Activated T-cell treated with anti-CD3 and anti-CD28 coated beads, Interleukin-2, amount 50 U/mL, for 4 hours (primary cell): ENCODE measurements around the gene SRPX. TPM values are rescaled to one million over a fixed set of nuclear protein-coding genes. Genes with fewer than 3 reads are reported as not detected.

Source experiments
- ATAC-seq, 2 donors: fragments of 200-7000 bp; cut with Tn5 transposase; one replicate each; pipeline ENCODE4 v1.10.0; 2021
- DNase-seq: peaks from one replicate; pipeline ENCODE4 v3.0.0-alpha.2; 2020
- H3K27me3 Mint-ChIP-seq: one replicate; pipeline ENCODE4 v1.8.0; 2021; ENCODE audit warnings: low read depth, mixed read lengths
- H3K36me3 Mint-ChIP-seq: one replicate; pipeline ENCODE4 v1.8.0; 2022; ENCODE audit warnings: mixed read lengths; ENCODE audit not compliant: insufficient read depth
- H3K4me1 Mint-ChIP-seq: one replicate; pipeline ENCODE4 v1.8.0; 2021; ENCODE audit warnings: low read depth, mixed read lengths
- H3K4me3 Mint-ChIP-seq: one replicate; pipeline ENCODE4 v1.8.0; 2021; ENCODE audit warnings: mild to moderate bottlenecking, moderate library complexity, mixed read lengths
- H3K9me3 Mint-ChIP-seq: one replicate; pipeline ENCODE4 v1.8.0; 2021; ENCODE audit warnings: mixed read lengths
- total RNA-seq, 3 donors: library from RNA; stranded (reverse); gene quantifications; one replicate each; pipeline ENCODE4 v1.2.1, GENCODE V29; 2021

The SRPX gene, protein sequence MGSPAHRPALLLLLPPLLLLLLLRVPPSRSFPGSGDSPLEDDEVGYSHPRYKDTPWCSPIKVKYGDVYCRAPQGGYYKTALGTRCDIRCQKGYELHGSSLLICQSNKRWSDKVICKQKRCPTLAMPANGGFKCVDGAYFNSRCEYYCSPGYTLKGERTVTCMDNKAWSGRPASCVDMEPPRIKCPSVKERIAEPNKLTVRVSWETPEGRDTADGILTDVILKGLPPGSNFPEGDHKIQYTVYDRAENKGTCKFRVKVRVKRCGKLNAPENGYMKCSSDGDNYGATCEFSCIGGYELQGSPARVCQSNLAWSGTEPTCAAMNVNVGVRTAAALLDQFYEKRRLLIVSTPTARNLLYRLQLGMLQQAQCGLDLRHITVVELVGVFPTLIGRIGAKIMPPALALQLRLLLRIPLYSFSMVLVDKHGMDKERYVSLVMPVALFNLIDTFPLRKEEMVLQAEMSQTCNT
- under 1 TPM in 1 of 3 donors, not detected in 2; 0.13 TPM for total RNA-seq

GRCh38 chrX:38220415-38221390 is at the start of gene SRPX:
SRPX (minus strand) TSS chrX:38220871; CDS start chrX:38220792, 79 bp downstream.
- Mint-ChIP-seq H3K27me3 (peaks cover 49% of the 10 kb centered on the region), H3K4me1 (no peaks in the 10 kb centered on the region), H3K9me3 (no peaks in the 10 kb centered on the region), H3K36me3 (no peaks in the 10 kb centered on the region), H3K4me3 (peak within 1 kb of the TSS; percentile 24)
- ATAC-seq (no peak), DNase-seq (no peak)

- peaks cover 9% of the 10 kb centered on the region for H3K36me3 Mint-ChIP-seq
- H3K4me1 Mint-ChIP-seq = no peaks in the 10 kb centered on the region
- ATAC-seq (no peak), DNase-seq (no peak)
- H3K27me3 Mint-ChIP-seq = no peaks in the 10 kb centered on the region
- no peak overlapping the region for H3K4me3 Mint-ChIP-seq
- no peaks in the 10 kb centered on the region for H3K9me3 Mint-ChIP-seq
Observed at GRCh38 chrX:38268011-38268410, 47.3 kb upstream of the SRPX start.

DNA sequence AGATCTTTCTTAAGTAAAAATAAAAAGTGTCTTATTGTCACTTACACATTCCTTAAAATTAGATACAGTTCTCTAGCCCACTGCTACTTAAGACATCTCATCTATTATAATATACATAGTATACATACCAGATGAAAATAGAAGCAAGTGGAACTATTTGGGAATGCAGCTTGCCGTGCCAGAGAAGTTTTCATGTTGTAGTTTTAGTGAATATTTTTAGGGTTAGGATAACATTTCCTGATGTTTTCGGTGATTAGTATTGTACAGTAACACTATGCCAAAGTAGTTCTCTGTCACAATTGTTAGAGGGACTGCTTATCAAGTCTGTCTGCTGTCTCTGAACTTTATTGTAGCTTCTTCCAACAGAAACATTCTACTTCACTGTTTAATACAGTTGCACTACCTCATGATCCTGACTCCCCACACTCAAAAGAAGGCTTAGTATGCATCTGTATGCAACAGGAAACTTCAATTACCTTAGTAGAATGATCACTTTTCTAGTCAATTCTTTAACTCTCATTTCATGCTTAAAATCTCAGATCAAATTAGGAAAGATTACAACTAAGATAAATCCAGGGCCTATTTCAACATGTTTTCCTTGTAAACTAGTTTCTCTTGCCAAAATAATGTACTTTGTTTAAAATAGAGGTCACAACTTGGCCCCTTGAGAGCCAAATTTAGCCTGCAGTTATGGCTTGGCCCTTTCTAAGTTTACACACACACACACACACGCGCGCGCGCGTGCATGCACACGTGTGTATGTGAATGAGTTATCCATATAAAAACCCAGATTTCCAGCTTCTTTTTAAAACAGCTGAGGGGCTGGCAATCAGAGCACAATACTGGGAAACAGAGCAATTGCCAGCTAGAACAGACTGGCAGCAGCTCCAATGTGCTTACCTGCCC is 42.3 kb upstream of the SRPX start:
- no peak overlapping the region for H3K4me3 Mint-ChIP-seq
- no peaks in the 10 kb centered on the region for H3K36me3 Mint-ChIP-seq
- ATAC-seq (no peak), DNase-seq (no peak)
- H3K9me3 Mint-ChIP-seq = no peaks in the 10 kb centered on the region
- no peaks in the 10 kb centered on the region for H3K27me3 Mint-ChIP-seq
- no peaks in the 10 kb centered on the region for H3K4me1 Mint-ChIP-seq

DNA sequence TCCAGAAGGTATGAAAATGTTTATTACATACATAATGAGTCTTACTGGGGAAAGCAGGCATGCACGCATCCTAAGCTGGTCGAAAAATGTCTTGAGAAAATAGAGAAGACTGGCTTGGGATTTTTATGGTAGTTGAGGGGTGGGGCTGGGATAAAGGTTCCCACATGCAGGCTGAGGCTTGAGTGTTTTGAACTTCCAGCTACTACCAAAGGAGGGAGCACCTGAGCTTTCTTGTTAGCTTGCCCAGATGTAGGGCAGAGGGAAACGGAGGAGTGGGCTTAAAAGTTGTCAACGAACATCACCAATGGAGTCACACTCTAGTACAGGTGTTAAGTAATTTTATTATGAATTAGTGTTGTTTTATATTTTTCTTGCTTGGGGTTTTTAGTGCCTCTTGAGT is 39.6 kb upstream of the SRPX start:
- H3K4me3 Mint-ChIP-seq = no peak overlapping the region
- no peaks in the 10 kb centered on the region for H3K4me1 Mint-ChIP-seq
- ATAC-seq (no peak), DNase-seq (no peak)
- H3K36me3 Mint-ChIP-seq = no peaks in the 10 kb centered on the region
- no peaks in the 10 kb centered on the region for H3K27me3 Mint-ChIP-seq
- no peaks in the 10 kb centered on the region for H3K9me3 Mint-ChIP-seq

DNA sequence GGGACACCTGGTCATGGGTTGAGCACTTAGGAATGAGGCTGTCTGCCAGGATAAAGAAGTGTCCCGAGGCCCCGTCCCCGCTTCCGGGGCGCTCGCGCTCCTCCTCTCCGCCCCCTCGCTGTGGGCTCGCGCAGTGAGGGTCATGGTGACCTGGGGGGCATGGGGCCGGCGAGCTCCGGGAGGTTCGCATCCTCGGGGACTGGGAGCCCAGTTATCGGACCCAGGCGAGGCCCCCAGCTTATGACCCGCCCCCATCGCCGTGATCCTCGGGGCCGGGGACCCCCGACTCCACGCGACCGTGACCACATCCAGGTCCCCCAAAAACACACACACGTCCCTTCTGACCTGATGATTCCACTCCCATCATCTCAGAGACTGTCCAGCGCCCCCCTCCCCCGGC is 35.3 kb upstream of the SRPX start:
- no peaks in the 10 kb centered on the region for H3K4me1 Mint-ChIP-seq
- ATAC-seq = no peak

DNA sequence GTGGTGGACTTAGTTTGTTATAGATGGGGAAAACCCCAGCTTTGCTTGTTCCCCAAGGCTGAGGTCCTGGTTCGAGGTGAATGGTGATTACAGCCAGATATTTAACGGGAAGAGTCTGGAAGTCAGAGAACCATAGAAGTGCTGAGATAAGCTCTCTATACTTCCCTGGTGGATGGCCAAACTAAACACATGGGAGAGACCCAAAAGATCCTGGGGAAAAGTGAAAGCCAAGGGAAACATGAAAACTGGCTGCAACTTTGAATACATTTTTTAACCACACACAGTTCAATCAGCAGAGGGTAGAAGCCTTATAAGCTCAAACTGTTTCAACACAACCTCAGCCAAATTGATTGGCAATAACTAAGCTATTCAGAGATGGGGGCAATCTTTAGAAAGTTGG is 29.3 kb upstream of the SRPX start:
- no peak for DNase-seq
- Mint-ChIP-seq H3K9me3 (no peaks in the 10 kb centered on the region), H3K4me3 (no peak overlapping the region), H3K27me3 (peaks cover 2% of the 10 kb centered on the region), H3K36me3 (no peaks in the 10 kb centered on the region), H3K4me1 (no peaks in the 10 kb centered on the region)
- ATAC-seq = no peak

More for the DNA sequence above, 35.3 kb upstream of the SRPX start:
- H3K4me3 Mint-ChIP-seq = no peak overlapping the region
- DNase-seq = no peak
- no peaks in the 10 kb centered on the region for H3K9me3 Mint-ChIP-seq
- H3K36me3 Mint-ChIP-seq = no peaks in the 10 kb centered on the region
- H3K27me3 Mint-ChIP-seq = peaks cover under 1% of the 10 kb centered on the region

DNA sequence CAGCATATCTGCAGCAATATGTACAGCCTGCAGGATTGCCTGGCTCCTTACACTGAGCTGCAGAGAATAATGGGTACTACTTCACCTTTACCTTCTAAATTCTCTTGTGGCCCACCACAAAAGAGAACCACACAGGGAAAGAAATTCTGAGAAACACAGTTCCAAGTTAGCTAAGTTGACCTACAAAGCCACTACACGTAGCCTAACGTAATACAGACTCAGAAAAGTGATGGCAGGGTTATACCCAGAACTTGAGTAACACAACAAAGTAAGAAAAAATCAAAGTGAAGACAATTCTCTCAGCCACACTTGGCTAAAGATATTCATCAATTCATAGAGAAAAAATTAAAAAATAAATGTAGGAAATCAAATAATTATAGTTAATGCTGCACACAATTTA is 26.4 kb upstream of the SRPX start:
- H3K9me3 Mint-ChIP-seq = no peaks in the 10 kb centered on the region
- no peaks in the 10 kb centered on the region for H3K4me1 Mint-ChIP-seq
- no peaks in the 10 kb centered on the region for H3K36me3 Mint-ChIP-seq
- peaks cover 2% of the 10 kb centered on the region for H3K27me3 Mint-ChIP-seq
- DNase-seq = no peak
- no peak overlapping the region for H3K4me3 Mint-ChIP-seq
- ATAC-seq = no peak

- H3K4me1 Mint-ChIP-seq = no peaks in the 10 kb centered on the region
Observed at GRCh38 chrX:38240541-38240940, 19.9 kb upstream of the SRPX start.

DNA sequence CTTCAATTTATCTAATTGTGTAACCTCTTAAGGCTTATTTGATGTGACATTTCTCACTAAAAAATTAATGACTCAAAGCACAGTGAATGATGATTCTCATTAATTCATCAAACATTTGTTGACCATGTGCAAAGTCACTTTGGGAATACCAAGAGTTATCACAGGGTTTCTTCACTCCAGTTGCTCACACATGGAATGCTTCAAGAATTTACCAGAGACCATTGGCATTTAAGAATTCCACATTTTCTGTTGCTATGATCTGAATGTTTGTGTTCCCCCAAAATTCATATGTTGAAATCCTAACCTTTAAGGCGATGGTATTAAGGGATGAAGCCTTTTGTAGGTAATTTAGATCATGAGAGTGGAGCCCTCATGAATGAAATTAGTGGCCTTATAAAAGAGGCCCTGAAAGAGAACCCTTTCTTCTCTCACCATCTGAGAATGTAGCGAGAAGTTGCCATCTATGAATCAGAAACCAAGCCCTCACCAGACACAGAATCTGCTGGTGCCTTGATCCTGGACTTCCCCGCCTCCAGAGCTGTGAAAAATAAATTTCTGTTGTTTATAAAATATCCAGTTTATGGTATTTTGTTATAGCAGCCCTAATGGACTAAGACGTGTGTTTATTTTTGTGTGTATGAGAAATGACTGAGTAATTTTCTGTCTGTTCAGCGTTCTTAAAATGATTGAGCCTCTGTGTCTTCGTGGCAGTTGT is 16.4 kb upstream of the SRPX start:
- Mint-ChIP-seq H3K36me3 (no peaks in the 10 kb centered on the region), H3K4me3 (no peak overlapping the region), H3K27me3 (no peaks in the 10 kb centered on the region), H3K9me3 (no peaks in the 10 kb centered on the region), H3K4me1 (no peaks in the 10 kb centered on the region)
- ATAC-seq (no peak), DNase-seq (no peak)

More at GRCh38 chrX:38240541-38240940, 19.9 kb upstream of the SRPX start:
- DNase-seq (no peak), ATAC-seq (no peak)
- no peaks in the 10 kb centered on the region for H3K27me3 Mint-ChIP-seq
- H3K36me3 Mint-ChIP-seq = no peaks in the 10 kb centered on the region
- no peaks in the 10 kb centered on the region for H3K9me3 Mint-ChIP-seq
- no peak overlapping the region for H3K4me3 Mint-ChIP-seq

DNA sequence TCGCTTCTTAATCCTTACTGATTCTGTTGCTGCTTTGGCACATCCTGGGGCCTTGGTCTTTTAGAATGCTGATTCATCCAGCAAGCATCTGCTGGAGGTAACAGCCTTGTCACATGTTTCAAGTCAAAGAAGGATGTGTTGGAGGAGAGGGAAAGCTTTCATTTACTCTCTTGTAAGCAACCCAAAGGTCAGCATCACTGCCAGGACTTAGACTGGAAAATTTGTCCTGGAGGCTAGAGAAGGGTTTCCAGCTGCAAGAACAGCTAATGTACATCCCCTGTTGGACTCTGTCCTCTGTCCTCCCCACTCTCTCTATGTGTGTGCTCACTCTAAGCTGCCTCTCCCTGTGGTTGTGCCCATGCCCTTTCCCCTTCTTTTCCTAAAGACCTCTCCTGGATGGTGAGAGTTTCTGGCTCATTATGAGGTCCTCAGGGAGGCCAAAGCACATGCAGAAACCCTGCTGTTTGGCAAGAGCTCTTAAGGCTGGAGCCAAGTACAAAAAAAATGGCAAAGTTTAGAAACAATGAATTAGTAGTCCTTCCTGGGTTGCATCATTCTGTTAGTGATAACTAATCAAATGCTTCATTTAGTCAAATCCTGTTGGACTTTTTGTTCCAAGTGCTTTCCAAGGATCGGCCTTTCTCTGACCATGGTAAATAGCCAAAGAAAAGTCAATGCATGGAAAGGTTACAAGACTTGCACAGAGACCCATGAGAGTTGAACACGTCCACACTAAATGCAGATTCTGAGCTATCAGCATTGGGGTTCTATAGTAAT is 13.4 kb upstream of the SRPX start:
- Mint-ChIP-seq H3K36me3 (no peaks in the 10 kb centered on the region), H3K27me3 (no peaks in the 10 kb centered on the region), H3K4me3 (no peak overlapping the region), H3K4me1 (no peaks in the 10 kb centered on the region), H3K9me3 (no peaks in the 10 kb centered on the region)
- ATAC-seq (no peak), DNase-seq (no peak)

DNA sequence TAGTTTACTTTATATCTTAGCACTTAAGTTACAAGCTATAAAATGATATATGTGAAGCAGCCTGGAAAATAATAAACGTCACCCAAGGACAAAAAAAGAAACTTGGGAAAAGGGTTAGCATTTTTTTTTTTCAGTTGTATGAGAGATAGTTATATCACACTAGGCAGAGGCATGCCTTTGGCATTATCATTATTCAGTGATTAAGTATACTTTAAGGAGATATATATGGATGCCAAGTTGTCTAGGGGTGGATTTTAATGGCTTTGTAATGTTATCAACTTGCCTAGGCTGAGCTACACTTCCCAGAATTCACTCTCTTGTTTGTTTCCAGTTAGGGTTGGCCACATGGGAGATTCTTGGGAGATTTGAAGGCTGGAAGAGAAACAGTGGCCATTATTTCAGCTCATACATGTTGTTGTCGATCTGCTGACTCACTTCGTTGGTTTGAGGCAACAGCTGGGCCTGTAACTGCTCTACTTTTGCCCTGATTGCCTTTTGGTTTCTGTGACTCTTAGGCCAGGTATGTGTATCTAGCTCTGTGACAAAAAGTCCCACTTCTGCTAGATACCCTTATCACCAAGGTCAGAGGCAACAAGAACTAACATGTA is 11.5 kb upstream of the SRPX start:
- H3K4me1 Mint-ChIP-seq = no peaks in the 10 kb centered on the region
- DNase-seq (no peak), ATAC-seq (no peak)
- no peaks in the 10 kb centered on the region for H3K27me3 Mint-ChIP-seq
- no peaks in the 10 kb centered on the region for H3K9me3 Mint-ChIP-seq
- no peak overlapping the region for H3K4me3 Mint-ChIP-seq
- no peaks in the 10 kb centered on the region for H3K36me3 Mint-ChIP-seq

GRCh38 chrX:38225093-38225492 is 4.4 kb upstream of the SRPX start:
- Mint-ChIP-seq H3K36me3 (no peaks in the 10 kb centered on the region), H3K4me3 (no peak overlapping the region), H3K4me1 (no peaks in the 10 kb centered on the region), H3K9me3 (no peaks in the 10 kb centered on the region), H3K27me3 (peaks cover 29% of the 10 kb centered on the region)
- DNase-seq = no peak
- ATAC-seq = no peak
